GM12864 (cell line): Measurements from ENCODE around the gene GNAQ.

ENCODE experiments used
- DNase-seq: peaks from one replicate; pipeline ENCODE4 v3.0.0-alpha.2; 2011; ENCODE audit warnings: low read depth
- H3K4me3 ChIP-seq: 2 replicates; pipeline ENCODE4 v1.5.1; 2011; ENCODE audit warnings: mild to moderate bottlenecking, low read depth, low read length, control low read depth
- CTCF ChIP-seq: IDR thresholded peaks from 2 replicates; pipeline ENCODE4 v1.5.1; 2011; ENCODE audit warnings: low read depth, mild to moderate bottlenecking, moderate library complexity, low read length, control low read depth, inconsistent platforms; ENCODE audit errors: missing control alignments

The GNAQ gene

GRCh38 chr9:78053627-78054026 is 22.0 kb upstream of the GNAQ start:
- DNase-seq, result no peak
- H3K4me3 ChIP-seq, result no peak overlapping the region
- TF ChIP-seq CTCF, result no peak

- H3K4me3 ChIP-seq, result no peak overlapping the region
- no peak for TF ChIP-seq CTCF
- DNase-seq, result no peak
Measured at GRCh38 chr9:78050421-78050820, 18.8 kb upstream of the GNAQ start.

GRCh38 chr9:78049484-78049883 is 17.9 kb upstream of the GNAQ start:
- no peak overlapping the region for H3K4me3 ChIP-seq
- TF ChIP-seq CTCF, result no peak
- DNase-seq, result no peak

GRCh38 chr9:78047106-78047505 is 15.5 kb upstream of the GNAQ start:
- no peak for TF ChIP-seq CTCF
- no peak for DNase-seq

GRCh38 chr9:78046112-78046511 is 14.5 kb upstream of the GNAQ start:
- H3K4me3 ChIP-seq, result no peak overlapping the region
- no peak for TF ChIP-seq CTCF
- DNase-seq, result no peak

More at GRCh38 chr9:78047106-78047505, 15.5 kb upstream of the GNAQ start:
- no peak overlapping the region for H3K4me3 ChIP-seq

GRCh38 chr9:78044886-78045285 is 13.3 kb upstream of the GNAQ start:
- H3K4me3 ChIP-seq, result no peak overlapping the region
- TF ChIP-seq CTCF, result no peak
- no peak for DNase-seq

GRCh38 chr9:78044189-78044588 is 12.6 kb upstream of the GNAQ start:
- H3K4me3 ChIP-seq, result no peak overlapping the region
- no peak for DNase-seq
- TF ChIP-seq CTCF, result no peak
